Suppressor macrophage (primary cell): ENCODE results near the gene ITGAL.
"Not testable (repeated sequence)": the region's sequence is repeated elsewhere in the genome, so short reads cannot be mapped to it uniquely, and the experiment has no call there.

Experiments
- DNase-seq, 4 experiments: peaks; one replicate each; pipeline ENCODE4 v3.0.0-alpha.2; 2020 to 2022

ITGAL gene

GRCh38 chr16:30491744-30492308 is 19.3 kb downstream of the ITGAL start:
- peak; percentile 61 to 81 (median 61) for DNase-seq

DNA sequence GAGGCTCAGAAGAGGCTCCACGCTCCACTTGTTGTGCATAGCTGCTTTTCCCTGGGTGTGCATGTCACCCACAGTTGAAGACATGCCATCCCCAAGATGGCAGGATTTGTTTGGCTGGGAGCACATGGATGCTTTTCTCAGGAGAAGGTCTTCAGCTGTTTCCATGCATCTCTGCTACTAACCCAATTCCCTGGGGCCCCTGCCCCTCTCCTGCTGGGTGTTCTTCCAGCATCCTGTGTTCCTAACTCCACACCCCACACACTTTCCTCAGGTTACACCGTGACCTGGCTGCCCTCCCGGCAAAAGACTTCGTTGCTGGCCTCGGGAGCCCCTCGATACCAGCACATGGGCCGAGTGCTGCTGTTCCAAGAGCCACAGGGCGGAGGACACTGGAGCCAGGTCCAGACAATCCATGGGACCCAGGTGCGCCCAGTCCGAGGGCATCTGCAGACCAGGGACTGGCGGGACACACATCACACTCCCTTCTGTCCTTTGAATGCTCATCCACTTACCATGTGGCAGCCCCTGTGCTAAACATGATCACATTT is 21.5 kb downstream of the ITGAL start:
- DNase-seq, result no peak

DNA sequence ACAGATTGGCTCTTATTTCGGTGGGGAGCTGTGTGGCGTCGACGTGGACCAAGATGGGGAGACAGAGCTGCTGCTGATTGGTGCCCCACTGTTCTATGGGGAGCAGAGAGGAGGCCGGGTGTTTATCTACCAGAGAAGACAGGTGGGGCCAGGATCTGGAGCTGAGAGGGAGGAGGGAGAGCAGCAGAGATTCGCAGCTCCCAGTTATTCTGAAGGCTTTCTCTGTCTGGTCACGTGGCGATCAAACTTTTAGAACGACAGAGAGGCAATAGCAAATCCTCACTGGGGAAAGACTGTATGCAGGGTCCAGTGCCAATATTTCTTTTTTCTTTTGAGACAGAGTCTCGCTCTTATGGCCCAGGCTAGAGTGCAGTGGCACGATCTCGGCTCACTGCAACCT is 22.2 kb downstream of the ITGAL start:
- DNase-seq, result no peak

- no peak for DNase-seq
These were observed 26.7 kb downstream of the ITGAL start for GRCh38 chr16:30499284-30499683.

DNA sequence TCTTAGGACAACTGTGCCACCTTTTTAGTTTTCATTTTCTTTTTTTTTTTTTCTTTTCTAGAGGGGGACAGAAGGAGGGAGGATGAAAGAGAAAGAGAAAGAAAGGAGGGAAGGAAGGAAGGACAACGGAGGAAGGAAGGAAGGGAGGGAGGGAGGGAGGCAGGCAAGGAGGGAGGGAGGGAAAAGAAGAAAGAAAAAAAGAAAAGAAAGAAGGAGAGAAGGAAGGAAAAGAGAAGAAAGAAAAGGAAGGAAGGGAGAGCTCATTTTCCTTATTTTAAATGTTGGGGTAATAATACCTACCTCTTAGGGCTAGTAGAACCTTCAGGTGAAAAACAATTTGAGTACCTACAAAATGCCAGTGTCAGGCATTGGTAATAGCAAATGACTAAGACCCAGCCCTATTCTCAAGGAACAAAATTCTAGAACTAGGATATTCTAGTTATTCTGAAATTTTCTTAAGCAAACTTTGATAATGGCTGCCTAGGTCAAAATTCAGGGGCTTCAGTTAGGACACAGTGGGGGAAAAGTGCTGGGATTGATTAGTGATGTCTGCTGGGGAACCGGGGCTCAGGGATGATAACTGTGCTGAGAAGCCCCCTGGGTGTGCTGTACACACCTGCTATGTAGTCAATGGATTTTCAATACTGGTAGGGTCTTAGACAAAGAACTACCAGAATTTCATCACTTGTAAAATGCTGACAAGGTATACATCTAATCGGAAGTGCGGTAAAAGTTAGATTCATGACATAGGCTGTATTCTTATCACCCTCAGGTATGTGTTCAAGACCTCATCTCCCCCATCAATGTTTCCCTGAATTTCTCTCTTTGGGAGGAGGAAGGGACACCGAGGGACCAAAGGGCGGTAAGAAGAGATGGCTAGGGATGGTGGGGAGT is 31.1 kb downstream of the ITGAL start:
- DNase-seq, result no peak

GRCh38 chr16:30509081-30509765 is 36.7 kb downstream of the ITGAL start:
- no peak for DNase-seq

DNA sequence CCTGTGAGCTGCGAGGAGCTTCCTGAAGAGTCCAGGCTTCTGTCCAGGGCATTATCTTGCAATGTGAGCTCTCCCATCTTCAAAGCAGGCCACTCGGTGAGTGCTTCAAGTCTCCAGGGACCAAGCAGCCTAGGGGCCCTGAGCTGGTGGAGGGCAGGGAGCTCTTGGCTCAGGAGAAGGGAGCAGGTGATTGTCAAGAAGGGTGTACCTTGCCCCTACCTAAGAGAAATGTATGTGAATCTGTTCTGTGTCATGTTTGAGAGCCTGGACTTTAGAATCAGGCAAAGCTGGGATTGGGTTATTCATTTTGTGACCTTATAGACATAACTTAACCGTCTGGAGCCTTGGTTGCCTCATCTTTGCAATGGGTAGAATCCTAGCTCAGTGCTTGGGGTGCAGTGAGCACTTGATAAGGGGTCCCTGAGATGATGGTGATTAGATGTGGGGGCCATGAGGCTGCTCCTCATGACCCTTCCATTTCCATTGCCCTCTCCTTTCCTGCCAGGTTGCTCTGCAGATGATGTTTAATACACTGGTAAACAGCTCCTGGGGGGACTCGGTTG is 37.9 kb downstream of the ITGAL start:
- no peak for DNase-seq

- DNase-seq, result no peak
These were observed 39.0 kb downstream of the ITGAL start for GRCh38 chr16:30511509-30511908.

DNA sequence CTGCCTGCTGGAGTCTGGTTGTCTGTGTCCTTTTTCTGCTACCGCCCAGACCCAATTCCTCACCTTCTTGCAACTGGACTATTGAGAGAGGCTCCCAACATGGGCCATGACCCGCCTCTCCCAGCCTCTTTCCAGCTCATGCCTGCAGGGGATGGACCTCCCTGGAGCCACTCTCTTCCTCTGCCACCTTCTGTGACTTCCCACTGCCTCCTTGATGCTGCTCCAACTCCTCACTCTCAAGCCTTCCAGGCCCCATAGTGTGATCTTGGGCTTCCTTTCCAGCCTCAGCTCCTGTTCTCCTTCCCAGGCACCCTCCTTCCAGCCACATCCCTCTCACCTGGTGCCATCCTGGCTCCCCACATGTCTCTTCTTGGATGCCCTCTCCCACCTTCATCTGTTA is 42.7 kb downstream of the ITGAL start:
- no peak for DNase-seq

DNA sequence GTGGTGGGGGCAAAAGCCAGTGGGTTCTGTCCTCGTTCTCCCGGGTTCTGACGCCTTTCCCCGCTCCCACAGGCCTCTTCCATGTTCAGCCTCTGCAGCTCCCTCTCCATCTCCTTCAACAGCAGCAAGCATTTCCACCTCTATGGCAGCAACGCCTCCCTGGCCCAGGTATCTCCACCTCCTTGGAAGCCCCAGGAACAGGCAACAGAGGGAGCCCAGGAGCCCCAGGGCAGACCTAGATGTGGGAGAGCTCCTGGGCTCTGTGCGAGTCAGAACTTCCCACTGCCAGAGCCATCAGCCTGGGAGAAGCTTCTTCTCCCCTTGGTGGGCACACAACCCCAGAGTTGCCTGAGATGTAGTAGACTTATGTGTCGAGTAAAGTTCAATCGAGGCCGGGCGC is 46.0 kb downstream of the ITGAL start:
- DNase-seq, result no peak

DNA sequence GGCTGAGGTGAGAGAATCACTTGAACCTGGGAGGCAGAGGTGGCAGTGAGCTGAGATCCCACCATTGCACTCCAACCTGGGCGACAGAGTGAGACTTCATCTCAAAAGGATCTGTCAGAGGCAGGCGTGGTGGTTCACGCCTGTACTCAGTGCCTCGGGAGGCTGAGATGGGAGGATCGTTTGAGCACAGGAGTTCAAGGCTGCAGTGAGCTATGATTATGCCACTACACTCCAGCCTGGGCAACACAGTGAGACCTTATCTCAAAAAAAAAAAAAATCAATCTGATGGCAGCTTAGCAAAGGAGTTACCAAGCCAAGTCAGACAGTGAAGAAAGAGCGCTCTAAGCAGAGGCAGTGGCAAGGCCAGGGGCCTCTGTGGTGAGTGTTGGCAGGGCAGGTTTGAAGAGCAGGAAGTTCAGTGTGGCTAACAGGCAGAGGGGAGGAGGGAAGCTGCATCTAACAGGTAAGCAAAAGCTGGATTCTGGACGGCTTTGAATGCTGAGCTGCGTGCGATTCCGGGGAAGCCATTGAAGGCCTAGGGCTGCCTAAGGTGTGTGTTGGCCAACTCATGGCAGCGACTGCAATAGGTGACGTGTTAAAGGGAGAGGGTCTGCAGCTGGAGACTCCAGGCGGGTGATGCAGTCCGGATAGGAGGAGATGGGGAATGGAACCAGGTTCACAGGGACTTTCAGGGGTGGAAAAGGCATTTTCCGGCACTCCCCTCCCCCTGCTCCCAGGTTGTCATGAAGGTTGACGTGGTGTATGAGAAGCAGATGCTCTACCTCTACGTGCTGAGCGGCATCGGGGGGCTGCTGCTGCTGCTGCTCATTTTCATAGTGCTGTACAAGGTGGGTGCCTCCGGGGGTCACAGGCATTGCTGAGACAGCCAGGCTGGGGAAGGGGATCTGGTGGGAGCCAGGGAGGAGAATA is 46.8 kb downstream of the ITGAL start:
- DNase-seq, result no peak

DNA sequence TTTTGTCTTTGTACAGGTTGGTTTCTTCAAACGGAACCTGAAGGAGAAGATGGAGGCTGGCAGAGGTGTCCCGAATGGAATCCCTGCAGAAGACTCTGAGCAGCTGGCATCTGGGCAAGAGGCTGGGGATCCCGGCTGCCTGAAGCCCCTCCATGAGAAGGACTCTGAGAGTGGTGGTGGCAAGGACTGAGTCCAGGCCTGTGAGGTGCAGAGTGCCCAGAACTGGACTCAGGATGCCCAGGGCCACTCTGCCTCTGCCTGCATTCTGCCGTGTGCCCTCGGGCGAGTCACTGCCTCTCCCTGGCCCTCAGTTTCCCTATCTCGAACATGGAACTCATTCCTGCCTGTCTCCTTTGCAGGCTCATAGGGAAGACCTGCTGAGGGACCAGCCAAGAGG is 48.9 kb downstream of the ITGAL start:
- no peak for DNase-seq

DNA sequence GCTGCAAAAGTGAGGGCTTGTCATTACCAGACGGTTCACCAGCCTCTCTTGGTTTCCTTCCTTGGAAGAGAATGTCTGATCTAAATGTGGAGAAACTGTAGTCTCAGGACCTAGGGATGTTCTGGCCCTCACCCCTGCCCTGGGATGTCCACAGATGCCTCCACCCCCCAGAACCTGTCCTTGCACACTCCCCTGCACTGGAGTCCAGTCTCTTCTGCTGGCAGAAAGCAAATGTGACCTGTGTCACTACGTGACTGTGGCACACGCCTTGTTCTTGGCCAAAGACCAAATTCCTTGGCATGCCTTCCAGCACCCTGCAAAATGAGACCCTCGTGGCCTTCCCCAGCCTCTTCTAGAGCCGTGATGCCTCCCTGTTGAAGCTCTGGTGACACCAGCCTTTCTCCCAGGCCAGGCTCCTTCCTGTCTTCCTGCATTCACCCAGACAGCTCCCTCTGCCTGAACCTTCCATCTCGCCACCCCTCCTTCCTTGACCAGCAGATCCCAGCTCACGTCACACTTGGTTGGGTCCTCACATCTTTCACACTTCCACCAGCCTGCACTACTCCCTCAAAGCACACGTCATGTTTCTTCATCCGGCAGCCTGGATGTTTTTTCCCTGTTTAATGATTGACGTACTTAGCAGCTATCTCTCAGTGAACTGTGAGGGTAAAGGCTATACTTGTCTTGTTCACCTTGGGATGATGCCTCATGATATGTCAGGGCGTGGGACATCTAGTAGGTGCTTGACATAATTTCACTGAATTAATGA is 49.5 kb downstream of the ITGAL start:
- DNase-seq, result no peak

DNA sequence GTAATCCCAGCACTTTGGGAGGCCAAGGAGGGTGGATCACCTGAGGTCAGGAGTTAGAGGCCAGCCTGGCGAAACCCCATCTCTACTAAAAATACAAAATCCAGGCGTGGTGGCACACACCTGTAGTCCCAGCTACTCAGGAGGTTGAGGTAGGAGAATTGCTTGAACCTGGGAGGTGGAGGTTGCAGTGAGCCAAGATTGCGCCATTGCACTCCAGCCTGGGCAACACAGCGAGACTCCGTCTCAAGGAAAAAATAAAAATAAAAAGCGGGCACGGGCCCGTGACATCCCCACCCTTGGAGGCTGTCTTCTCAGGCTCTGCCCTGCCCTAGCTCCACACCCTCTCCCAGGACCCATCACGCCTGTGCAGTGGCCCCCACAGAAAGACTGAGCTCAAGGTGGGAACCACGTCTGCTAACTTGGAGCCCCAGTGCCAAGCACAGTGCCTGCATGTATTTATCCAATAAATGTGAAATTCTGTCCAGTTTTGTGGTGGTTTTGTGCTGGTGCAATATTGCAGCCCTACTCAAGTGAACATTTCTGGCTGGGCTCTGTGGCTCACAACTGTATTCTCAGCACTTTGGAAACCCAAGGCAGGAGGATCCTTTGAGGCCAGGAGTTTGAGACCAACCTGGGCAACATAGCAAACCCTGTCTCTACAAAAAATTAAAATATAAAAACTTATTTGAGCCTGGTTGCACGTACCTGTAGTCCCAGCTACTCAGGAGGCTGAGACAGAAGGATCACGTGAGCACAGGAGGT is 50.3 kb downstream of the ITGAL start:
- DNase-seq, result not testable (repeated sequence)

GRCh38 chr16:30523768-30524574 is 51.4 kb downstream of the ITGAL start:
- DNase-seq, result peak in 1 of 4 experiments; percentile 18

DNA sequence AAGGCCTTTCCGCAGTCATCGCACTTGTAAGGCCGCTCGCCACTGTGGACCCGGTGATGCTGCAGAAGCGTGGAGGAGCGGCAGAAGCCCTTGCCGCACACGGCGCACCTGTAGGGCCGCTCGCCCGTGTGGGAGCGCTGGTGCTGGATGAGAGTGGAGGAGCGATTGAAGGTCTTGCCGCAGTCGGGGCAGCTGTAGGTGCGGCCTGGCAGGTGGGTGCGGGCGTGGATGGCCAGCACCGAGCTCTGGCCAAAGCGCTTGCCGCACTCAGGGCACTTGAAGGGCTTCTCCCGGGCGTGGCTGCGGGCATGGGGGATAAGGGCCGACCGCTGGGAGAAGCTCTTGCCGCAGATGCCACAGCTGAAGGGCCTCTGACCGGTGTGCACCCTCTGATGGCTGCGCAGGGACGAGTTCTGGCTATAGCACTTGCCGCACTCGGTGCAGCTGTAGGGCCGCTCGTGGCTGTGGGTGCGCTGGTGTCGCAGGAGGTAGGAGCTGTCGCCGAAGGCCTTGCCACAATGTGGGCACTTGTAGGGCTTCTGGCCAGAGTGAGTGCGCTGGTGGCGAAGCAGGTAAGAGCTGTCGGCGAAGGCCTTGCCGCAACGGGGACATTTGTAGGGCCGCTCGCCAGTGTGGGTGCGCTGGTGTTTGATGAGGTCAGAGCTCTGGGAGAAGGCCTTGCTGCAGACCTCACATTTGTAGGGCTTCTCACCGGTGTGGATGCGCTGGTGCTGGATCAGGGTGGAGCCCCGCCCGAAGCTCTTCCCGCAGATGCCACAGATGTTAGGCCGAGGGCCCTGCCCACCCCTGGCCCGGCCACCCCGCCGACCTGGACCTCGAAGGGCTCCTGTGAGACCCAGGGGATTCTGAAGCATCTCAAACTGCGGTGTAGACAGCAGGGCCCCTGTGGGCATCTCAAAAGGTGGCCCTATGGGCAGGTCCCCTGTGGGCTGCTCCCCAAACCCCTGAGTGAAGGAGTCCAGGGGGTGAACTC is 52.3 kb downstream of the ITGAL start:
- DNase-seq, result no peak

GRCh38 chr16:30525844-30526136 is 53.2 kb downstream of the ITGAL start:
- DNase-seq, result peak in 2 of 4 experiments; percentile 57 to 66

- peak; percentile 16 to 77 (median 62) for DNase-seq
These were observed 53.7 kb downstream of the ITGAL start, which contains the start of gene ZNF768 for GRCh38 chr16:30526137-30526822. ZNF768 (minus strand) TSS chr16:30526566; CDS start chr16:30526413, 153 bp downstream.
